ENCODE results near the gene ISM1.

DNA sequence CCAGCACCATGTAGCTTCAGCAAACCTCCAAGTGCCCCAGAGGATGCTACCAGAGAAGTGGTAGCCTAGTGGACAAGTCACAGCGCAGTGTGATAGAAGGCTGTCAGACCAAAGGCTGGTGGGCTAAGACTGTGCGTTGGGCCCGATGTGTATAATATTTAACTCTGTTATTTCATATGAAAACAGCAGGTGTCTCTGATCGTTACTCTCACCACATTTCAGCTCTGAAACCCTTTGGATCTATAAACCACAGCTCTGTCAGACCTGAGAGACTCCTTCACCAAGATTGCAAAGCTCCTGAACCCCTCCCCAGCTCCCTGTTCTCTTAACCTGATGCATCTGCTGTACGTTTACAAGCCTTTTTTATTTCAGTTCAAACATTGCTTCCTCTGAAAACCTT is 43.8 kb downstream of the ISM1 start:
- TF ChIP-seq EZH2 (IDR thresholded peaks at IDR 0.05; ENCODE audit: low read depth, unreplicated experiment) = no peak
- no peak for TF ChIP-seq REST (IDR thresholded peaks at IDR 0.05; ENCODE audit: unreplicated experiment)
- TF ChIP-seq, protein P1, sequence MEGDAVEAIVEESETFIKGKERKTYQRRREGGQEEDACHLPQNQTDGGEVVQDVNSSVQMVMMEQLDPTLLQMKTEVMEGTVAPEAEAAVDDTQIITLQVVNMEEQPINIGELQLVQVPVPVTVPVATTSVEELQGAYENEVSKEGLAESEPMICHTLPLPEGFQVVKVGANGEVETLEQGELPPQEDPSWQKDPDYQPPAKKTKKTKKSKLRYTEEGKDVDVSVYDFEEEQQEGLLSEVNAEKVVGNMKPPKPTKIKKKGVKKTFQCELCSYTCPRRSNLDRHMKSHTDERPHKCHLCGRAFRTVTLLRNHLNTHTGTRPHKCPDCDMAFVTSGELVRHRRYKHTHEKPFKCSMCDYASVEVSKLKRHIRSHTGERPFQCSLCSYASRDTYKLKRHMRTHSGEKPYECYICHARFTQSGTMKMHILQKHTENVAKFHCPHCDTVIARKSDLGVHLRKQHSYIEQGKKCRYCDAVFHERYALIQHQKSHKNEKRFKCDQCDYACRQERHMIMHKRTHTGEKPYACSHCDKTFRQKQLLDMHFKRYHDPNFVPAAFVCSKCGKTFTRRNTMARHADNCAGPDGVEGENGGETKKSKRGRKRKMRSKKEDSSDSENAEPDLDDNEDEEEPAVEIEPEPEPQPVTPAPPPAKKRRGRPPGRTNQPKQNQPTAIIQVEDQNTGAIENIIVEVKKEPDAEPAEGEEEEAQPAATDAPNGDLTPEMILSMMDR (conservative IDR thresholded peaks at IDR 0.05; ENCODE audit: low read depth in 2 of 2) = no peak
- no peak for TF ChIP-seq NANOG (IDR thresholded peaks at IDR 0.05; ENCODE audit: borderline replicate concordance)
